CD14-positive monocyte (primary cell): ENCODE results near the gene PYCARD. TPM values are rescaled to one million over a fixed set of nuclear protein-coding genes. Genes with fewer than 3 reads are reported as not detected.

Experiments used
- DNase-seq, 3 donors: peaks; one replicate each; pipeline ENCODE4 v3.0.0-alpha.2; 2011 to 2022
- H2AFZ ChIP-seq: 2 replicates; pipeline ENCODE4 v1.6.0; 2012; ENCODE audit warnings: mild to moderate bottlenecking, low read depth, low read length, inconsistent platforms; ENCODE audit not compliant: insufficient read depth, poor library complexity, severe bottlenecking
- H3K27ac ChIP-seq, 2 donors: 1 replicate in 1 of 2; 2 replicates in 1 of 2; pipeline ENCODE4 v1.5.1; 2012 to 2013; ENCODE audit warnings: low read length in 2 of 2, control low read depth in 1 of 2, inconsistent platforms in 1 of 2, low read depth in 1 of 2, mild to moderate bottlenecking in 1 of 2
- H3K27me3 ChIP-seq, 2 donors: one replicate each; pipeline versions ENCODE4 v1.6.0 to v1.6.1; 2011 to 2013; ENCODE audit warnings: low read length in 2 of 2; ENCODE audit not compliant: control insufficient read depth in 2 of 2, insufficient read depth in 2 of 2
- H3K36me3 ChIP-seq, 2 donors: replicated peaks in 1 of 2; 1 replicate in 1 of 2; 2 replicates in 1 of 2; pipeline versions ENCODE4 v1.5.1 to v1.6.1; 2012 to 2013; ENCODE audit warnings: low read length in 2 of 2, control low read depth in 1 of 2, inconsistent platforms in 1 of 2, mild to moderate bottlenecking in 1 of 2; ENCODE audit not compliant: insufficient read depth in 2 of 2, control insufficient read depth in 1 of 2
- H3K4me1 ChIP-seq, 2 donors: 1 replicate in 1 of 2; 2 replicates in 1 of 2; pipeline versions ENCODE4 v1.5.1 to v1.6.1; 2012 to 2013; ENCODE audit warnings: low read length in 2 of 2, control low read depth in 1 of 2, inconsistent platforms in 1 of 2, mild to moderate bottlenecking in 1 of 2, moderate library complexity in 1 of 2; ENCODE audit not compliant: insufficient read depth in 2 of 2, control insufficient read depth in 1 of 2
- H3K4me2 ChIP-seq: replicated peaks from 2 replicates; pipeline ENCODE3; 2012; ENCODE audit warnings: low read length, moderate library complexity, mild to moderate bottlenecking; ENCODE audit not compliant: poor library complexity, severe bottlenecking; ENCODE audit errors: extremely low read depth
- H3K4me3 ChIP-seq, 3 experiments: fragments of 200-600 bp in 1 of 3; sonication (generic) in 1 of 3; replicated peaks in 1 of 3; 1 replicate in 2 of 3; 2 replicates in 1 of 3; pipeline ENCODE4 v1.5.1; 2011 to 2013; ENCODE audit warnings: low read length in 3 of 3, mild to moderate bottlenecking in 3 of 3, control low read depth in 2 of 3, low read depth in 2 of 3, inconsistent platforms in 1 of 3, moderate library complexity in 1 of 3
- H3K79me2 ChIP-seq: 2 replicates; pipeline ENCODE4 v1.6.0; 2012; ENCODE audit warnings: mild to moderate bottlenecking, control low read depth, inconsistent platforms, low read length, moderate library complexity; ENCODE audit not compliant: insufficient read depth
- H3K9ac ChIP-seq: 2 replicates; pipeline ENCODE4 v1.6.0; 2017; ENCODE audit warnings: low read length, mild to moderate bottlenecking; ENCODE audit not compliant: insufficient read depth, poor library complexity, severe bottlenecking
- H3K9me3 ChIP-seq, 2 donors: replicated peaks in 1 of 2; 1 replicate in 1 of 2; 2 replicates in 1 of 2; pipeline versions ENCODE4 v1.5.1 to v1.6.1; 2012 to 2013; ENCODE audit warnings: low read length in 2 of 2, control low read depth in 1 of 2; ENCODE audit not compliant: control insufficient read depth in 1 of 2, insufficient read depth in 1 of 2
- H4K20me1 ChIP-seq: 2 replicates; pipeline ENCODE4 v1.6.0; 2012; ENCODE audit warnings: mild to moderate bottlenecking, low read length, control low read depth, moderate library complexity; ENCODE audit not compliant: insufficient read depth
- H3K27ac Mint-ChIP-seq, 7 donors: one replicate each; pipeline ENCODE4 v1.8.0; 2020; ENCODE audit warnings: mild to moderate bottlenecking in 7 of 7, mixed read lengths in 7 of 7, moderate library complexity in 6 of 7, inconsistent platforms in 2 of 7
- H3K27me3 Mint-ChIP-seq, 3 donors: one replicate each; pipeline ENCODE4 v1.8.0; 2021 to 2022; ENCODE audit warnings: low read depth in 3 of 3, mild to moderate bottlenecking in 3 of 3, mixed read lengths in 3 of 3, moderate library complexity in 3 of 3, inconsistent platforms in 1 of 3
- H3K36me3 Mint-ChIP-seq, 2 donors: one replicate each; pipeline ENCODE4 v1.8.0; 2020; ENCODE audit warnings: mixed read lengths in 2 of 2, inconsistent platforms in 1 of 2, mild to moderate bottlenecking in 1 of 2
- H3K4me1 Mint-ChIP-seq: one replicate; pipeline ENCODE4 v1.8.0; 2020; ENCODE audit warnings: mild to moderate bottlenecking, mixed read lengths
- H3K4me3 Mint-ChIP-seq, 2 donors: one replicate each; pipeline ENCODE4 v1.8.0; 2020; ENCODE audit warnings: mild to moderate bottlenecking in 2 of 2, mixed read lengths in 2 of 2, moderate library complexity in 1 of 2
- H3K9me3 Mint-ChIP-seq, 7 donors: one replicate each; pipeline ENCODE4 v1.8.0; 2020 to 2022; ENCODE audit warnings: mixed read lengths in 7 of 7, mild to moderate bottlenecking in 6 of 7, moderate library complexity in 6 of 7, inconsistent platforms in 2 of 7
- WGBS: methylation state at CpG from one replicate; pipeline ENCODE4 v1.1.5; 2013; ENCODE audit warnings: missing lambda C conversion rate; ENCODE audit not compliant: insufficient coverage; 5-methylcytosine and 5-hydroxymethylcytosine counted together
- intact Hi-C, 2 donors: fragments of 100-400 bp; cut with micrococcal nuclease; formaldehyde crosslinking; loops; one replicate each; pipeline versions ENCODE4 v1.15.0 to v1.15.1; 2023
- polyA plus RNA-seq, 3 donors: library from polyadenylated mRNA; depleted of rRNA in 1 of 3; unstranded in 2 of 3; stranded (reverse) in 1 of 3; fragments of 300-500 nt in 2 of 3; fragments of >200 nt in 1 of 3; fragmentation: Illumina TruSeq in 2 of 3; gene quantifications; 1 replicate in 2 of 3; 2 replicates in 1 of 3; pipeline ENCODE4 v1.2.3, GENCODE V29; 2012 to 2021
- TF ChIP-seq, protein P1 (sequence below): fragments of 200-600 bp; IDR thresholded peaks from one replicate; pipeline ENCODE4 v1.8.0; 2022; ENCODE audit warnings: antibody characterized with exemption, mild to moderate bottlenecking

The PYCARD gene
- polyA plus RNA-seq, 3 donors, result 214 to 400 (median 374) TPM

DNA sequence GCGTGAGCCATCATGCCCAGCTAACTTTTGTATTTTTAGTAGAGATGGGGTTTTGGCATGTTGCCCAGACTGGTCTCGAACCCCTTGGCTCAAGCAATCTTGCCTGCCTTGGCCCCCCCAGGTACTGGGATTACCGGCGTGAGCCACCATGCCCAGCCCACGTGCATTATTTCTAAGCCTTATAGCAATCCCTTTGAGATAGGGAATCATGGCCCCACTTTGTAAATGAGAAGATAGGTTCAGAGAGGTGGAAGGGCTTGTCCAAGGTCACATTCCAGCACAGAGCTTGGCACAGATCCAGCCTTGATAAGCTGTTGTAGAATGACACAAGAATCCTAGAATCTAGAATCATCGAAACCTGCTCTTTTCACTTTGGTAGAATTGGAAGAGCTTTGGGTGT is 4.2 kb upstream of the PYCARD start:
- 44% methylated on average over 3 of the region's 6 CpGs for WGBS
- Histone ChIP-seq H3K79me2 (peaks cover 22% of the 10 kb centered on the region), H3K36me3 (no peaks in the 10 kb centered on the region), H3K4me2 (no peak overlapping the region), H3K27me3 (no peaks in the 10 kb centered on the region), H3K9me3 (no peaks in the 10 kb centered on the region), H3K4me1 (peaks cover 16 to 28% of the 10 kb centered on the region in 2 donors), H3K4me3 (no peak overlapping the region), H2AFZ (no peak overlapping the region), H3K27ac (no peak overlapping the region), H3K9ac (no peak overlapping the region), H4K20me1 (peaks cover 5% of the 10 kb centered on the region)
- Mint-ChIP-seq H3K36me3 (peaks cover 0 to 4% of the 10 kb centered on the region in 2 donors), H3K9me3 (no peaks in the 10 kb centered on the region), H3K4me1 (peaks cover 41% of the 10 kb centered on the region), H3K27ac (no peak overlapping the region), H3K4me3 (peak overlapping the region in 1 of 2 donors; percentile 15), H3K27me3 (peaks cover 8 to 17% (median 9%) of the 10 kb centered on the region in 3 donors)
- TF ChIP-seq, protein P1, sequence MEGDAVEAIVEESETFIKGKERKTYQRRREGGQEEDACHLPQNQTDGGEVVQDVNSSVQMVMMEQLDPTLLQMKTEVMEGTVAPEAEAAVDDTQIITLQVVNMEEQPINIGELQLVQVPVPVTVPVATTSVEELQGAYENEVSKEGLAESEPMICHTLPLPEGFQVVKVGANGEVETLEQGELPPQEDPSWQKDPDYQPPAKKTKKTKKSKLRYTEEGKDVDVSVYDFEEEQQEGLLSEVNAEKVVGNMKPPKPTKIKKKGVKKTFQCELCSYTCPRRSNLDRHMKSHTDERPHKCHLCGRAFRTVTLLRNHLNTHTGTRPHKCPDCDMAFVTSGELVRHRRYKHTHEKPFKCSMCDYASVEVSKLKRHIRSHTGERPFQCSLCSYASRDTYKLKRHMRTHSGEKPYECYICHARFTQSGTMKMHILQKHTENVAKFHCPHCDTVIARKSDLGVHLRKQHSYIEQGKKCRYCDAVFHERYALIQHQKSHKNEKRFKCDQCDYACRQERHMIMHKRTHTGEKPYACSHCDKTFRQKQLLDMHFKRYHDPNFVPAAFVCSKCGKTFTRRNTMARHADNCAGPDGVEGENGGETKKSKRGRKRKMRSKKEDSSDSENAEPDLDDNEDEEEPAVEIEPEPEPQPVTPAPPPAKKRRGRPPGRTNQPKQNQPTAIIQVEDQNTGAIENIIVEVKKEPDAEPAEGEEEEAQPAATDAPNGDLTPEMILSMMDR, result no peak
- intact Hi-C loops, result no loop called here
- DNase-seq, result no peak

GRCh38 chr16:31204871-31205666 is 2.5 kb upstream of the PYCARD start:
- Histone ChIP-seq H3K36me3 (peaks cover 3 to 4% of the 10 kb centered on the region in 2 donors), H3K4me3 (peak overlapping the region in 1 of 3 experiments; percentile 92), H2AFZ (no peak overlapping the region), H3K9ac (no peak overlapping the region), H3K27ac (no peak overlapping the region), H4K20me1 (peaks cover 22% of the 10 kb centered on the region), H3K4me2 (no peak overlapping the region), H3K9me3 (no peaks in the 10 kb centered on the region), H3K4me1 (peaks cover 32 to 45% of the 10 kb centered on the region in 2 donors), H3K79me2 (peaks cover 39% of the 10 kb centered on the region), H3K27me3 (no peaks in the 10 kb centered on the region)
- DNase-seq, result no peak
- WGBS, result 68% methylated on average over 5 of the region's 9 CpGs
- H3K4me1 Mint-ChIP-seq, result peaks cover 54% of the 10 kb centered on the region
- TF ChIP-seq, protein P1, result no peak
- no peaks in the 10 kb centered on the region for H3K9me3 Mint-ChIP-seq
- H3K27ac Mint-ChIP-seq, result peak overlapping the region in 2 of 7 donors; percentile 10 to 56
- H3K4me3 Mint-ChIP-seq, result peak overlapping the region in 1 of 2 donors; percentile 46
- H3K36me3 Mint-ChIP-seq, result peaks cover 8 to 12% of the 10 kb centered on the region in 2 donors
- intact Hi-C loops, result loop anchor here (5.0 kb wide), 3 partner anchors 57 to 237 kb away; partner anchors contain the start of gene ZNF843 (in 1 of the 2)
- H3K27me3 Mint-ChIP-seq, result peaks cover 7 to 14% (median 9%) of the 10 kb centered on the region in 3 donors
